ENCODE measurements around the gene MCM9.

- TF ChIP-seq CTCF (IDR thresholded peaks at IDR 0.05) (no peak), POLR2A (IDR thresholded peaks at IDR 0.05) (no peak)
These were observed 154.3 kb downstream of the MCM9 start for GRCh38 chr6:118780668-118781067.
